ENCODE data around the gene YOD1.

Gene YOD1

DNA sequence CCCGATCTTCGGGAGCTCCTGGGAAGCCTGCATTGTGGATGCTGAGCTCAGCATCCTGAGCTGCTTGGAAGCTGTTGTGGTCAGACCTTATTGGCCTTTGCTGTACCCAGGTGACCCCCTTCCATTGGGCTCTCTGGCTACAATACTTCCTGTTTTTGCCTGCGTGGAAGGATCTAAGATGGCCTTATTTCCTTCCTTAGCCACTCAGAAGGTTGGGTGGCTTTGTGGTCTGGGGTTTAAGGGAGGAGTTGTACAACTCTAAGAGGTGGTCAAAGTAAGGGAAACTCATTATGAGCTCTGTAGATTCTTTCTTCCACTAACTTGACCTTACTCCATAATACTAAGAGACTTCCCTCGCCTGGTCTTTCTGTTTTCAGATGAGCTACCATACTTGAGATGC is 19.8 kb upstream of the YOD1 start:
- TF ChIP-seq CTCF (IDR thresholded peaks at IDR 0.05): no peak
- H3K36me3 Mint-ChIP-seq (ENCODE audit: low read depth): peaks cover 7% of the 10 kb centered on the region
- peaks cover 46% of the 10 kb centered on the region for H3K4me1 Mint-ChIP-seq
- no peak overlapping the region for H3K4me3 Mint-ChIP-seq
- H3K27ac Mint-ChIP-seq: no peak overlapping the region
- no peak for DNase-seq
- H3K27me3 Mint-ChIP-seq (ENCODE audit: low read depth, poor library complexity): peaks cover 7% of the 10 kb centered on the region
- H3K9me3 Mint-ChIP-seq: no peaks in the 10 kb centered on the region

DNA sequence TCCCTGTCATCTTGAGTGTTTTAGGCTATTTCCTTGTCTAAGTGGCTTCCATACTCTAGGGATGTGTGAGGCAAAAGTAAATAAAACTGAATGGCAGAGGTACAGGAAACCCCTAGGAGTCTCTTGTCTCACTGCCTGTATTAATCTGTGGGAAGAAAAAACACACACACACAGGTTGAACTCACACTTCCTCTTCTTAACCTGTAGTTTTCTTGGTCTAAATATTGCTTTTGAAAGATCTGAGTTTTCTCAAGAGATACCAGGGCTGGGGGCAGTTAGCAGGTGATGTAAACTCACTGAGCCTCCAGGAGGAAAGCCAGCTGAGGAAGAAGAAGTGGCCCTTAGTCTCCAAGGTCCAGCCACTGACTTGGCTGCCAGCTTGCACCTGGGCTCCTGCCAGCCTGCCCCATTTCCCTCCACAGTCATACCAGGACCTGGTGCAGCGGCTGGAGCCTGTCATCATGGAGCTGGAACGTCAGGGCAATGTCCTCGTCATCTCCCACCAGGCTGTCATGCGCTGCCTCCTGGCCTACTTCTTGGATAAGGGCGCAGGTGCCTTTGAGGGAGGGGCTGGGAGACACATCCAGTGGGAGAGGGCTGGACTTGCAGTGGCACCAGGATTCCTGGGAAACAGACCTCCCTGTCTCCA is 19.0 kb upstream of the YOD1 start:
- Mint-ChIP-seq H3K36me3 (ENCODE audit: low read depth) (peaks cover 7% of the 10 kb centered on the region), H3K4me3 (no peak overlapping the region), H3K27me3 (ENCODE audit: low read depth, poor library complexity) (peaks cover 7% of the 10 kb centered on the region), H3K9me3 (no peaks in the 10 kb centered on the region), H3K27ac (no peak overlapping the region), H3K4me1 (peaks cover 46% of the 10 kb centered on the region)
- no peak for DNase-seq
- TF ChIP-seq CTCF (IDR thresholded peaks at IDR 0.05): no peak

GRCh38 chr1:207069061-207069460 is 18.1 kb upstream of the YOD1 start:
- TF ChIP-seq CTCF (IDR thresholded peaks at IDR 0.05): no peak
- no peak overlapping the region for H3K27ac Mint-ChIP-seq
- H3K4me3 Mint-ChIP-seq: no peak overlapping the region
- H3K9me3 Mint-ChIP-seq: no peaks in the 10 kb centered on the region
- H3K4me1 Mint-ChIP-seq: peaks cover 46% of the 10 kb centered on the region
- no peak for DNase-seq
- peaks cover 3% of the 10 kb centered on the region for H3K27me3 Mint-ChIP-seq (ENCODE audit: low read depth, poor library complexity)
- H3K36me3 Mint-ChIP-seq (ENCODE audit: low read depth): peaks cover 11% of the 10 kb centered on the region

- no peak for DNase-seq
- Mint-ChIP-seq H3K9me3 (no peaks in the 10 kb centered on the region), H3K27me3 (ENCODE audit: low read depth, poor library complexity) (peaks cover 7% of the 10 kb centered on the region), H3K36me3 (ENCODE audit: low read depth) (peaks cover 18% of the 10 kb centered on the region), H3K4me1 (peaks cover 40% of the 10 kb centered on the region), H3K4me3 (no peak overlapping the region), H3K27ac (no peak overlapping the region)
- no peak for TF ChIP-seq CTCF (IDR thresholded peaks at IDR 0.05)
Observed at GRCh38 chr1:207067665-207068064, 16.7 kb upstream of the YOD1 start.

- TF ChIP-seq CTCF (IDR thresholded peaks at IDR 0.05): no peak
- Mint-ChIP-seq H3K4me3 (no peak overlapping the region), H3K27ac (no peak overlapping the region), H3K27me3 (ENCODE audit: low read depth, poor library complexity) (peaks cover 7% of the 10 kb centered on the region), H3K9me3 (no peaks in the 10 kb centered on the region), H3K4me1 (peaks cover 35% of the 10 kb centered on the region), H3K36me3 (ENCODE audit: low read depth) (peaks cover 18% of the 10 kb centered on the region)
- DNase-seq: no peak
Observed at GRCh38 chr1:207067185-207067584, 16.2 kb upstream of the YOD1 start.

DNA sequence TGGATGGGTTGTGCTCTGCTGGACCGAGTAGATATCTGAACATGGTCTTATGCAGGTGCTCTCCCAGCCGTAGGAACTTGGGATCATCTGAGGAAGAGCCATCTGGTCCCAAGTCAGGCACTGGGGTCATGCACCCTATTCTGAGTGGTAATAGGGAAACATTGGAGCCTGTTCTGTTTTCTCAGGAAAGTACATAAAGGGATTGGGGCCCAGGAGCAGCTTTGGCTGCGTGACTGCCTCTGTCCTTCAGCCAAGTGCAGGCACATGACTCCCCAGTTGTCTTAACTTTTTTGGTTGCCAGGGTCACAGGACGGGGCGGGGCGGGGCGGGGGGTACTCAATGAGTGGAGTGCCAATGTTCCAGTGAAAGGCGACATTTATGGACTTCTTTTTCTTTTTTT is 13.6 kb upstream of the YOD1 start:
- Mint-ChIP-seq H3K27me3 (ENCODE audit: low read depth, poor library complexity) (peaks cover 7% of the 10 kb centered on the region), H3K4me3 (no peak overlapping the region), H3K27ac (no peak overlapping the region), H3K9me3 (no peaks in the 10 kb centered on the region), H3K4me1 (peaks cover 21% of the 10 kb centered on the region), H3K36me3 (ENCODE audit: low read depth) (peaks cover 18% of the 10 kb centered on the region)
- DNase-seq: no peak
- TF ChIP-seq CTCF (IDR thresholded peaks at IDR 0.05): no peak
